ENCODE results near the gene FAM151A.
A peak's percentile ranks its signal among the peaks of the same experiment; 100 is the strongest.
"Not testable (repeated sequence)": the region's sequence is repeated elsewhere in the genome, so short reads cannot be mapped to it uniquely, and the experiment has no call there.

Gene FAM151A

GRCh38 chr1:54636461-54637446, 13.4 kb upstream of the FAM151A start:
- not testable (repeated sequence) for DNase-seq

GRCh38 chr1:54635804-54636203, 12.5 kb upstream of the FAM151A start:
- DNase-seq: not testable (repeated sequence)

GRCh38 chr1:54627196-54627595, 3.9 kb upstream of the FAM151A start:
- no peak for DNase-seq

GRCh38 chr1:54624466-54625464, 1.4 kb upstream of the FAM151A start:
- no peak for DNase-seq

GRCh38 chr1:54619749-54620148, 3.6 kb downstream of the FAM151A start:
- DNase-seq: no peak

GRCh38 chr1:54615531-54616279, 7.6 kb downstream of the FAM151A start:
- no peak for DNase-seq

- DNase-seq: no peak
Observed at GRCh38 chr1:54614563-54614962, 8.8 kb downstream of the FAM151A start.

- DNase-seq: no peak
Observed at GRCh38 chr1:54614024-54614423, 9.3 kb downstream of the FAM151A start.

GRCh38 chr1:54611621-54612020, 11.7 kb downstream of the FAM151A start:
- no peak for DNase-seq

GRCh38 chr1:54610601-54611580, 12.4 kb downstream of the FAM151A start:
- no peak for DNase-seq

- no peak for DNase-seq
Observed at GRCh38 chr1:54610048-54610447, 13.3 kb downstream of the FAM151A start.

GRCh38 chr1:54609301-54609921, 13.9 kb downstream of the FAM151A start:
- DNase-seq: no peak

GRCh38 chr1:54608566-54609230, 14.6 kb downstream of the FAM151A start:
- no peak for DNase-seq

GRCh38 chr1:54607821-54608565, 15.3 kb downstream of the FAM151A start:
- DNase-seq: no peak

- DNase-seq: no peak
Observed at GRCh38 chr1:54606990-54607325, 16.4 kb downstream of the FAM151A start.

GRCh38 chr1:54606096-54606989, 17.0 kb downstream of the FAM151A start:
- no peak for DNase-seq

GRCh38 chr1:54604572-54605370, 18.6 kb downstream of the FAM151A start:
- DNase-seq: peak; percentile 40

GRCh38 chr1:54604051-54604450, 19.3 kb downstream of the FAM151A start:
- DNase-seq: no peak

Data from activated CD4-positive, alpha-beta T cell treated with anti-CD3 and anti-CD28 coated beads, Interleukin-2, Interleukin-6, amounts not matched to agents 100 ng/mL and 50 ng/mL, durations not matched to agents 16 hours and 8 hours (primary cell).